ENCODE measurements around the gene OGG1.
A peak's percentile ranks its signal among the peaks of the same experiment; 100 is the strongest.
"Not testable (repeated sequence)": the region's sequence is repeated elsewhere in the genome, so short reads cannot be mapped to it uniquely, and the experiment has no call there.

OGG1 gene

DNA sequence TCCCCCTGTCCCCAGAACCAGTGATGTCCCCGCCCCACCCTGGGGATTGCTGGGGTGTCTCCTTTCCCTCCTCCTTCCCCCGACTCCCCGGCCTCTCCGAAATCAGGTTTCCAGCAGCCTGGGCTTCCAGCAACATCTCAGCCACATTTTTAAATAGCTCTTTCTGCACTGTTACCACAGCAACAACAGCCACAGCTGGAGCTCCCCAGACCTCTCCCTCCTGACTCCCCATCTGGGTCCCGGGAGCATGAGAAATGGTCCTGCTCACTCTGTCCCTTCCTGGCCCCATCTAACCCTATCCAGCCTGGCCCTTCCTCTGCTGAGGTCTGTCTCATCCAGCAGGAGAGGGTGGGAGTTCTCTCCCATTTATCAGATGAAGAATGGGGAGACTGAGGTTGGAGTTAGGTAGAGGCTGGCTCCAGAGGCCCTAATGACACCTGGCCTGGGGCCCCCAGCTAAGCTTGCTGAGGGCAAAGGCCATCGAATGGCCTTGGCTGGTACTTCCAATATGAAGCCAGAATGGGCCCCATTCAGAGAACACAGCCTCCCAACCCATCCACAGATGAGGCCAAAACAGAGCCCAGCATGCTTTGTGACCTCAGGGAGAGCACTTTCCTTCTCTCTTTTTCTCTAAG is 18.5 kb downstream of the OGG1 start:
- no peak for DNase-seq

DNA sequence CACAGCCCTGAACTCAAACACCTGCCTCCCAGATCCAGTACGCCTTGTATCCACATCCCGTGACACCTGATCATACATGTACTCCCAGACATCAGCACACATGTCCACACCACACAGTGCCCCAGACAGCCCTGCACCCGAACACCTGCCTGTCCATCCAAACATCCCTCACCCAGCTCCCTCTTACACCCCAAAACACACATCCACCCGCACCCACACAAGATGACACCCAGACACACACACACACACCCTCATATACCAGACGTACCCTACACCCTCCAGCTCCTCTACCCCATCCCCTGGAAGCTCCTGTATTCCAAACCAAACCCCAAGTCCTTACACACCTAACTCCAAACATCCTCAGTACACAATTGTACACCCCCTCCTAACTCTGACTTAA is 19.3 kb downstream of the OGG1 start:
- no peak for DNase-seq

DNA sequence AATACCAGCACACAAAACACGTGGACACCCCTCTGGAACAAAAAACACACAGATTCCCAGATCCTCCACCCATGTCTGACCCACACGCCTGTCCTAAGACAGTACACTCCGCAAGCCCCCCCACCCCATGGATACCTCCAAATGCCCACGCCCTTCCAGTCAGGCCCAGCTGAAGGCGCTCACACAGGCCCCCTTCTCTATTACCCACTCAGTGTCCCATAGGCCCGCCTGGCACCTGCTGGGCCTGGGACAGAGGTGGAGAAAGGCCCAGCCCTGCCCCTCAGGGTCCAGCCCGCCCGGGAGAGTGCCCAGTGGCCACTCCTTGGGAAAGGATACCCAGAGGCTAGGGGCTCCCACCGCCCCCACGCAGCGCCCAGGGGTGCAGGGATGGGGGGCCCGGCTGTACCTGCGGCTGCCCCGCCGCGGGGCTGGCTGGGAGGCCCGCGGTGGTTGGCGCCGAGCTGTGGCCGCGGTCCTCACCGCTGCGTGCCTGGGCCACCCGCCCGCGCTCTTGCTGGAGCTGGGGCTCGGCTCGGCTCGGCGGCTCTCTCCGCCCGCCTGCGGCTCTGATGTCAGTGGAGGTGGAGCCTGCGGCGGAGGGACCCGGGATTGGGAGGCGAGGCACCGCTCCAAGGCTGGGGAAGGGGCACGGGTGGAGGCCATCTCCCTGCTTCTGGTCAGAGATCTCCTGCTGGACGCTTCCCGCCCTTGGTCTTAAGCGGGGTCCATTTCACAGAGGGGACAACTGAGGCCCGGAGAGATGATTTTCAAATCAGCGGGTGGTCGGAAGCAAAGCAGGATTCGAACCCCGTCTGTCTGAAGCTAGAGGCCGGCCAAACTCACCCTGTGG is 19.9 kb downstream of the OGG1 start, which contains the start of gene CAMK1:
Gene CAMK1, minus strand, starts transcription at position 522 of the 850 bp plus-strand sequence. CDS start 2,198 bp downstream, outside the sequence.
- DNase-seq: peak; percentile 57

DNA sequence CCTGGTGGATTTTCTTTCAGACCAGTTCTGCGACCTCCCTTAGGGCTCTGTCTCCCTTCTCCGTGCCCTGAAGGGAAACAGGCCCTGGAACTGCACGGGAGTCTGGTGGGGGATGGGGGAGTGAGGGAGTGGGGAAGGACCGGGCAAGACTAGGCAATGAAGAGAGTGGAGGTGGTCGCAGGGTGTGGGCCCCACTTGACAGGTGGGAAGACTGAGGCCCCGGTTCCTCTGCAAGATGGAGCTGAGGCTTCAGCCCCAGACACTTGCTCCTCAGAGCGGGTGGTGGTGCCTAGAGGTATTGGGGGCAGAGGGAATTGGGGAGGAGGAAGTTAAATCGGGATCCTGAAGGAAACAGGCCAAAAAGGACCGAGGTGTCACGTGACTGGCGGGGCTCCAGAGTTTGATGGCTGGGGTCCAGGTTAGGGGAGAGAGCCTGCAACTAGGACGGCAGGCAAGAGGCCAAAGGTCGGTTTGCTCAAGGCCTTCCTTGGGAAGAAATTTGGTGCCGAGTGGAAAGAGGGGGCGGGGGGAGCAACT is 20.6 kb downstream of the OGG1 start:
- no peak for DNase-seq

DNA sequence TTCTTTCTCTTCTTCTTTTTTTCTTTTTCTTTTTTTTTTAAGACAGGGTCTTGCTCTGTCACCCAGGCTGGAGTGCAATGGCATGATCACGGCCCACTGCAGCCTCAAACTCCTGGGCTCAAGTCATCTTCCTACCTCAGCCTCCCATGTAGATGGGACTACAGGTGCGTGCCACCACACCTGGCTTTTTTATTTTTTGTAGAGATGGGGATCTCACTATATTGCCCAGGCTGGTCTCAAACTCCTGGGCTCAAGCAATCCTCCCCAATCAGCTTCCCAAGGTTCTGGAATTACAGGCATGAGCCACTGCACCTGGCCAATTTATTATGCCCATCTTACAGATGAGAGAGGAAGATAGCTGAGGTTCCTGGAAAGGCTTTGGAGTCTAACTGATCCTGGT is 21.3 kb downstream of the OGG1 start:
- not testable (repeated sequence) for DNase-seq

DNA sequence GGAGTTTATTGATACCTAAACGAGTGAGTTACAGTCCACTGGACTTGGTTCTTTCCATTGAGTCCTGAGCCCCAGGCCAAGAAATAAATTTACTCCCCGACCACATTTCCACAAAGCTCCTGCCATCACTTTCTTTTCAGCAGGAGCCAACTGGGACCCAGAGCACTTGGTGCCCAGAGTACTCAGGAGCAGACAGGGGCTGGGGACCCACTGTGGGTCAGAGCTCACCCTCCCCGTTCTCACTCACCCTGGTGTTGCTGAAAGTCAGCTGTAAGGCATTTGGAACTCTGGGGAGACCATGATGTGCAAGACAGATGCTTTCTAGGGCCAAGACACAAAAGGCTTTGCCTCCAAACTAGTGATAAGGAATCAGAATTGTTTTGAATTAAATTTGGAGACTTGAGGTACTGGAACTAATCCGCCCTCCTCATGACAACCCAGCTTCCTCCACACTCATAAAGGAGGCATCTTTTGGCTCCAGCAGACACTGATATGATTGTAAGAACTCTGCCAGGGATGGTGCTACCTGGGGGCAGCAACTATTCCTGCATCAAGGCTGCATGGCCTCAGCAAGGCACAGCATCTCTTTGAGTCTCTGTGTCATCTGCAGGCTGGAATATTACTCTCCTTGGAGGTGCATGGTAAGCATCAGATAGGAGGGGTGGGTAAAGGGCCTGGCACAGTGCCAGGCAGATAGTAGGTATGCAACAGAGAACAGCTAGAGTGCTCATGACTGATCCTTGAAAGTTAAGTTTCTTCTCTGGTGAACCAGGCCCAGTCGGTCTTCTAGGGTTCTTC is 27.3 kb downstream of the OGG1 start:
- no peak for DNase-seq

DNA sequence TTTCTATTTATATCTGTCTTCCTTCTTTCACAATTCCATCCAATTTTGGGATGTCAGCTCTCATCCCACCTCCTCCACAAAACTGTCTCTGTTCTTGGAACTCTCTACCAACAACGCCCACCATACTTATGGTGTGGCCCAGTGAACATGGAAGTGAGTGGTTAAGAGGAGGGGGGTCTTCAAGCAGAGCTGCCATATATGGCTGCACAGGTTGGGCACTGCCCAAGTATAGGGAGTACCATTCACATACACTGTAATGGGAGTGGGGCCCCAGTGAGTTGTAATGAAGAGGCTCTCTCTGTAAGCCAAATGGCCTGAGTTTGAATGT is 27.9 kb downstream of the OGG1 start:
- DNase-seq: no peak

DNA sequence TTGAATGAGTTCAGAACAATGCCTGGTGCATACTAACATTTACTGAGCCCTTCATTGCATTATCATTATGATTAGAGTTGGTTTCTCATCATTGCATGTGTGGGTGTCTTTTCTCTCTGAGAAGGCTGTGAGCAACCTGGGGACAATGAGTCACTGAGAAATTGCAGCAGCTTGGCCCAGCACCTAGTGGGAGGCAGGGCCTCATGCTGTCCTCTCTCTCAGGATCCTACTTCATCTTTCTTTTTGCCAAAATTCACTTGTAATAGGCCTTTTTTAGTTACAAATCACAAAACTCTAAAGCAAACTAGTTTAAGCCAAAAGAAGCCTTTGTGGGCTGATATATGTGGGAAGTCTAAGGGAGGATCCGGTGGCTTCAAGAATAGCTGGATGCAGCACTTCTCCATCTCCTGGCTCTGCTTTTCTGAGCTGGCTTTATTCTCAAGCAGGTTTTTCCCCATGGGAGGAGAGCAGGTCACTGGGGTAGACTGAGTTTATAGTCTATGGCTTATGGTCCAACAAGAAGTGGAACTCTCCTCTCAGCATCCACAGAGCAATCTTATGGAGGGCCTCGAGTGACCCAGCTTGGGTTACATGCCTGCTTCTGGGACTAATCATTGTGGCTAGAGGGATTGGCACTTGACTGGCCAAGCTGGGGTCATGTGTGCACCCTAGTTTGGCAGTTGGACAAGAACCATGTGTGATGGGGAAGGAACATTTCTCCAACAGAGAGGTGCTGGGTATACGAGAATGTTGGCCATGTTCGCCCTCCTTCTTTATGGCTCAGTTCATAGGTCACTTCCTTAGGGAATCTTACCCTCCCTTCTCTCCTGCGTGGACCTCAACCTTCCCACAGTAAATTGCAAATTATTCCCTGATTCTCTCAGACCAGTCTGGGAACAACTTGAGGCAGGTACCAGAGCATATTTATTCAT is 28.7 kb downstream of the OGG1 start:
- peak; percentile 72 for DNase-seq

DNA sequence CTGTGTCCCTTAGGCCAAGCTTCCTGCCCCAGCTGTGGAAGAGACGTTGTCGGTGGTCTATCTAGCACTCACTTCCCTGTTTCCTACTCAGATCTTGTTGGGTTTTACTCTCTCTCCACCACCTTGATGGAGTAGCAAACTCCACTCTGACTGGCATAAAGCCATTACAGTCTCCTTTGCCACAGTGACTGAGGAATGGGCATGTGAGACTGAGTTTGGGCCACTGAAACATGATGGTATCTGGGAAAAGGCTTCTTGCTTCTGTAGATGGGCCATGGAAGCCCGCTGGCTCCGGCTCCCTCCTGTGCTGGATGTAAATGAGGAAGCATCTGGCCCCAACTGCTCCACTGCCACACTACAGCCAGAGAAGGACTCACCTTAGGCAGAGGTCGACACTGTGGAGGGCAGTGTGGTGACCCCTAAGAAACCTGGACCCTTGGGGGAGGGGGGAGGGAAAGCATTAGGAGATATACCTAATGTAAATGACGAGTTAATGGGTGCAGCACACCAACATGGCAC is 29.4 kb downstream of the OGG1 start:
- no peak for DNase-seq

DNA sequence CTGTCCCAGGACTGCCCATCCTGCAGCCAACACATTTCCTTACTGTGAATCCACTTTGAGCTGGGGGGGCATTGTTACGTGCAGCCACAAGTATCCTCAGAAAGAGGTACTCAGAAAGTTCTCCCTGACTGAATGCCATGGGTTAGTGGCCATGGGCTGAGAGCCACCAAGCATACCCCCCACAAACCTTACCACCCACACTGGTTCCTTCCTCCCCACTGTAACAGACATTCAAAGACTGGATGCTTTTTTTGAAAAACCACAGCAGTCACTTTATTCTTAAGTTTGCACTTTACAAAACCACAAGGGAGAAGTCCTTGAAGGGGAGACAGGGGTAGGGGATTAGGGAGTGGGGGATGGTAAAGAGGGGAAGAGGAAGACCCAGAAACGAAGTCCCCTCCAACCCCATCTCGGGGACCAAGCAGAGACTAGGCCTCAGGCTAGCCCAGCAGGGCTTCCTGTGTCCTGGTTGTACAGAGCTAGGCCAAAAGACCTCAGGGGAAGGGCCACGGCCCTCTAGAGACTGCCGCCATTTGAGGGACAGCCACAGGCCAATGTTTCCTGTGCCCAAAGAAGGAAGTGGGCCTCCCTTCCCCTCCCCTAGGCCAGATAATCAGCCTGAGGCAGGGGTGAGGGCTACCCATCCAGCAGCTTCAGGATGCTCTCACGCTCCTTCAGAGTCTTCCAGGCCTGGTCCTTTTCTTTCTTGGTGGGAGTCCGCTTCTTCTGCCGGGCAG is 30.1 kb downstream of the OGG1 start:
- DNase-seq: peak; percentile 21

DNA sequence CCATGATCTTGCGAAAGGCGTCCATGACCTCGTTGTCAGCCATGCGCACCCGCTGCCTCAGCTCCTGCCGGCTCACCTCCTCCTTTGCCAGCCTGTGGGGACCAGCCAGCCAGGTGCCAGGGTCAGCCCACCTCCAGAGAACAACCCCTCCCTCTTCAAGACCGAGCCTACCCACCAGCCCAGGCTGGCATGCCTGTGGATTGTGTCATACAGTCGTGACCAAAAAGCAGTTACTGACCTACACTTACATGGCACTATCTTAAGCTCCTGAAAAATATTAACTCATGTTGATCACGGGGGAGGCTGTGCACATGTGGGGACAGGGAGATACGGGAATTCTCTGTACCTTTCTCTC is 30.7 kb downstream of the OGG1 start:
- no peak for DNase-seq

DNA sequence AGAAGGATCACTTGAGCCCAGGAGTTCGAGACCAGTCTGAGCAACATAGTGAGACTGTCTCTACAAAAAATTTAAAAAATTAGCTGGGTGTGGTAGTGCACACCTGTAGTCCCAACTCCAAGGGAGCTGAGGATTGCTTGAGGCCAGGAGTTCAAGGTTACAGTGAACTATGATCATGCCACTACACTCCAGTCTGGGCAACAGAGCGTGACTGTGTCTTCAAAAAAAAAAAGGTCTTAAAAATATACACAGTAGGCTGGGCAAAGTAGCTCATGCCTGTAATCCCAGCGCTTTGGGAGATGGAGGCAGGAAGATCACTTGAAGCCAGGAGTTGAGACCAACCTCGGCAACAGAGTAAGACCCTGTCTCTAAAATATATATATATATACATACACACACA is 31.2 kb downstream of the OGG1 start:
- DNase-seq: no peak

DNA sequence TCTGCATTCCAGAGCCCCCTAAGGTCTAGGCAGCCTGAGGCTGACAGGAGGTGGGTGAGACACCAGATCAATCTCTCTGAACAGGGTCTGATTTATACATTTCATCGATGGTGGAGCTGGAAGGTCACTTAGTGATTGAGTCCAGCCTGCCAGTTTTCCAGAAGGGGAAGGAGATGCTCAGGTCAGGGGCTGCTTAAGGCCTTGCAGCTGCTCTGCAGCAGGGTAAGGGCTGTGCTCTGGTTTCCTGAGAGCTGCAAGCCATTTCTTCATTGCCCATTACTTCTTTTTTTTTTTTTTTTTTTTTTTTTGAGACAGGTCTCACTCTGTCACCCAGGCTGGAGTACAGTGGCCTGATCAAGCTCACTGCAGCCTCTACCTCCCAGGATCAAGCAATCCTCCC is 31.8 kb downstream of the OGG1 start:
- DNase-seq: no peak

DNA sequence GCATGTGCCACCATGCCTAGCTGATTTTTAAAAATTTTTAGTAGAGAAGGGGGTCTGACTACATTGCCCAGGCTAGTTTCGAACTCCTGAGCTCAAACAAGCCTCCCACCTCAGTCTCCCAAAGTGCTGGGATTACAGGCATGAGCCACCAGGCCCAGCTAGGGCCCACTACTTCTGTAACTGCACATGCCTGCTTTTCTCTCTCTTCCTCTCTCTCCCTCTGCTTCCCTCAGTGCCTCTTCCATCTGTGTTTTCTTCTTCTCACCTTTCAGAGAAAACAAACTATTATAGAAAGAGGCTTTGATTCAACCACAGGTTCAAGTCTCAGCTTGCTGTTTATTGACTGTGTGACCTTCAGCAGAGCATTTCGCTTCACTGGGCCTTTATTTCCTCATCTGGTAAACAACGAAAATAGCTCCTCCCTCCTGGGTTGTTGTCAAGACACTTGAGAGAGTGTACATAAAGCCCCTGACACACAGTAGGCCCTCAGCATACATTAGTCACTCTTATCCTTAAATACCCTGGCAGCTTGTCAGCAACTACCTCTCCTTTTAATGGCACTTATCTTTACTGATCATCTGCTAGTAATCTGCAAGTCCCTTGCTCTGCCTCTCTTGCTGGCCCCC is 32.3 kb downstream of the OGG1 start:
- DNase-seq: no peak

DNA sequence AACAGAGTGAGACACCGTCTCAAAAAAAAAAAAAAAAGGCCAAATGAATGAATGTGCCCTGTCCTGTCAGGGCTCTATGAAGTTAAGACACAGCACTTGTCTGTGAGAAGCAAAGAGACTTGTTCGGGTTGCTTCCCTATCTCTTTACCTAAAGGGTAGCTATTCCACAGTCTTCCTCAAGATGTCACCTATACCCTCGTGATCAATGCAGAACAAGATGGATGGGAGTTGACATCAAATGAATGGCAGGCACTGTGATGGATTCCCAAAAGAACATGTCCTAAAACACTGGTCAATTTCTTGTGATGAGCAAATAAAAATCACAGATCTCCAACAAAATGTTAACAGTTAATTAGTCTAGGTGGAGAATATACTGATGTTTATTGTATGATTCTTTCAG is 33.0 kb downstream of the OGG1 start:
- no peak for DNase-seq

DNA sequence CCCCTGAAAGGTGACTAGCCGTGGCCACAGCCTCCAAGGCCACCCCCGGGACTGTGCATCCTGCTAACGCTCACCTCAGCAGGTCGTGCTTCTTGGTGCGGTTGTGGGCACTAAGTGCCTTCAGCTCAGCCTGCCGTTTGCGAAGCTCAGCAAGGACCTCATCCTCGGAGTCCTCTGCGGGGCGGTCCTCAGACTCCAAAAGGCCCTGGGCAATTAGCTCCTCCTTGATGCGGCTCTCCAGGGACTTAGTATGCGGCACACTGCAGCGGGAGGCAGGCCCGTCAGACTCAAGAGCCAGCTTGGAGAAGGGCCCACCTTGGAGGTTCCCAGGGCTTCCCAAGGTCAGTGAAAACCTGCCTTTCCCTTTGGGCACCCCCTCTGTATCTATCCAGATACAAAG is 34.2 kb downstream of the OGG1 start:
- no peak for DNase-seq

DNA sequence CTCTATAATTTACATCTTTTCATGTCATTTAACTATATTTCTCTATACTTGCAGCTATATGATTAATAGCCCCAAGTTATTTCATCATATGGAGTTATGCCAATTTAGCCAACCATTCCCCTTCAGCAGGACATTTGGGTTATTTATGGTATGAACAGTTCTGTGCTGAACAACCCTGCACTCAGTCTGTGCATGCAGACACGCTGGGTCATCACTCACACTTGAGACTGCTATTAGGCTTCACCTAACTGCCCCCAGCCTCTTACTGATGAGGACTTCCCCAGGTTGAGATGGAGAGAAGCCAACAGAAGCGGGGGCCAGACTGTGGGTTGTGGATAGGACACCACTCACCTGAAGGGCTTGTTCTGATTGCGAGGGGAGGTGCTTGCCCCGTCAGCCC is 35.2 kb downstream of the OGG1 start:
- no peak for DNase-seq

DNA sequence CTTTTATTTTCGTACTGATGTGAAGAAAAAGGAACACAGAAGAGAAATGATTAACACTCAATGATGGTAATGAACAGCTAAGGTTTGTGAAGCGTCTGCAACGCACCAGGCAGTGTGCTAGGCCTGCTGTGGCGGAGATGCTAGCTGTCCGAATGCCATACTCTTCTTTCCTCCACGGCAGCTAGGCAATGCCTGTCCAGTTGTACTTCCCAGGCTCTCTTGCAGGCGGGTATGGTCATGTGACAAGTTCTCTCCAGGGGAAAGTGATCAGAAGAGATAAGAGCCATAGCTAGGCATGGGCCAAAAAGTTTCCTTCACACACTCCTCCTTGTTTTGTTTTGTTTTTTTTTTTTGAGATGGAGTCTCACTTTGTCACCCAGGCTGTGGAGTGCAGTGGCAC is 35.9 kb downstream of the OGG1 start:
- no peak for DNase-seq

DNA sequence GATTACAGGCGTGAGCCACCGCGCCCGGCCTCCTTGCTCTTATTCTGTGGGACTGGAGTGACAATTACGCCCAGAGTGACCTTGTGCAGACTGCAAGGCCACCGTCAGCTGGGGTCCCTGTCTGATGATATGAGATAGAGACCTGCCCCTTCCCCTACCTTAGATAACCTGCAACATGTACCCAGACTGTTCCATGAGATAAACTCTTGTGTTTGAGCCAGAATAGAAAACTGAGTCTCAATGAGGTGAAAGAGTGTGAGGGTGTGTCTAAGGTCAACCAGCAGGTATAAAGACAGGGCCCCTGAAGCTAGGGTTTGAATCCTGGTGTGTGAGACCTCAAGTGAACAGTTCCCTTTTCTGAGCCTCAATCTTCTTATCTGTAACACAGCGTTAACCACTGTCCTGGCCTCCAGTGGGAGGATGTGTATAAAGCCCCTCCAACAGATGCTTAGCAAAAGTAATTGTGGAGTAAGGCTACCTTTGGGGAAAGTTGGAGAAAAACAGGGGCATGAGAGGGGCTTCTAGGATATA is 36.5 kb downstream of the OGG1 start:
- DNase-seq: no peak

DNA sequence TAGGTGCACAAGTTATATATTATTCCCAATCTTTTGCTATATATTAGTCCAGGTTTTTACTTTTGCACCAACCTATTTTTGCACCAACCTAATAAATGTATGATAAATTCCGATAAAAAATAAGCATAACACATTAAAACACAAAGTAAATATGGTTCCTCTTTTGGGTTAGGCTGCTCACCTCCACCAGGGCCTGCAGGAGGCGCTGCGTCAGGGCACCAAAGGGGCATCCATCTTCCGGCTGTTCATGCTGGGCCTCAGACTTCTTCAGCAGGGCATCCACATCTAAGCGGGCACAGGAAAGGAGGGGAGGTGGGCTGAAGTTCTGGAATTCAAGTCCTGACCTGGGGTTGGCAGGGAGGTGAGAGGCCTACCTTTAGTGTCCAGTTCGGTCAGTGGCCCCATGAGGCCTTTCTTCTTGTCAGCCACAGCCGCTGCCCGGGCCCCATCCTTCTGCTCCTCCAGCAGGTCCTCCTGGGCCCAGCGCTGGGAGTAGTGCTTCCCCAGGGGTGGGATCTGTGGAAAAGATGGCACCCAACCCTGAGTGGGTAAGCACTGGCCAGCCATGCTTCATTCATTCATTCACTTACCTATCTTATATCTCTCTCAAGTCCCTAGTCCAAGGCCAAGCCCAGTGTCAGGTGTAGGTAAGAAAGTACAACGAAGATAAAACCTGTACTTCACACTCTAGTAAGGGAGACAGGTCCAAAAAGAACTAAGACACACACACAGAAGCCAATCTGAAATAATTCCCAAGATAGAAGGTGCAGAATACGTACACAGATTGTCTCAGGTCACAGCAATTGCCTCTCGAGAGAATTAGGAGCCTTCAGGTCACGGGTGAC is 37.3 kb downstream of the OGG1 start:
- DNase-seq: no peak
